Activated CD8-positive, alpha-beta memory T cell treated with anti-CD3 and anti-CD28 coated beads for 4 hours (primary cell): ENCODE measurements around the gene PLD5.
"Not testable (repeated sequence)": the region's sequence is repeated elsewhere in the genome, so short reads cannot be mapped to it uniquely, and the experiment has no call there.

Source experiments
- DNase-seq, 2 donors: peaks; one replicate each; pipeline ENCODE4 v3.0.0-alpha.2; 2020; ENCODE audit warnings: low read depth in 2 of 2

The PLD5 gene

GRCh38 chr1:242059976-242060375 is 464.5 kb downstream of the PLD5 start:
- DNase-seq: no peak

GRCh38 chr1:242058582-242058981 is 465.9 kb downstream of the PLD5 start:
- not testable (repeated sequence) for DNase-seq

- DNase-seq: not testable (repeated sequence)
Observed at GRCh38 chr1:242058181-242058580, 466.3 kb downstream of the PLD5 start.

GRCh38 chr1:242057745-242058115 is 466.8 kb downstream of the PLD5 start:
- no peak for DNase-seq

- no peak for DNase-seq
Observed at GRCh38 chr1:242056988-242057744, 467.3 kb downstream of the PLD5 start.

GRCh38 chr1:242055749-242056320 is 468.7 kb downstream of the PLD5 start:
- DNase-seq: no peak

GRCh38 chr1:242043165-242043564 is 481.3 kb downstream of the PLD5 start:
- DNase-seq: no peak

GRCh38 chr1:242034392-242034791 is 490.1 kb downstream of the PLD5 start:
- no peak for DNase-seq

GRCh38 chr1:242033447-242033846 is 491.1 kb downstream of the PLD5 start:
- DNase-seq: no peak
